Activated T-cell treated with anti-CD3 and anti-CD28 coated beads for 4 hours (primary cell): ENCODE measurements around the gene ATP9B.

Source experiments
- DNase-seq: peaks from one replicate; pipeline ENCODE4 v3.0.0-alpha.2; 2020

Gene ATP9B

DNA sequence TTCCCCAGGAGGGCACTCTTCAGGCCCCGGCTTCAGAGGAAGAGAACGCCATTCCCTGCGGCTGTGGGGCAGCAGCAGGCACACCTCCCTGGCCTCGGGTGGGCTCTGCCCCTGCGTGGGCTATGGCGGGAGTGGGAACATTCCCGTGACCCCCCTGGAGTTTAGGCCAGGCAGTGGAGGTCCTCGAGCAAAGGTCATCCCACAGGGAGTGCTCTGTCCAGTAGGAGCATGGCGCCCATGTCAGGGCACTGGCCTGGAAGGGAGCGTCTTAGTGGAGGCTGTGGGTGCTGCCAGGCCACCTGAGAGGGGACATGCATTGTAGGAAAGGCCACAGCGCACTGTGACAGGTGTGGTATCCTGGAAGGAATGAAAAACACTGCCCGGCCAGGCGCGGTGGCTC lies 317.4 kb downstream of the ATP9B start:
- no peak for DNase-seq

DNA sequence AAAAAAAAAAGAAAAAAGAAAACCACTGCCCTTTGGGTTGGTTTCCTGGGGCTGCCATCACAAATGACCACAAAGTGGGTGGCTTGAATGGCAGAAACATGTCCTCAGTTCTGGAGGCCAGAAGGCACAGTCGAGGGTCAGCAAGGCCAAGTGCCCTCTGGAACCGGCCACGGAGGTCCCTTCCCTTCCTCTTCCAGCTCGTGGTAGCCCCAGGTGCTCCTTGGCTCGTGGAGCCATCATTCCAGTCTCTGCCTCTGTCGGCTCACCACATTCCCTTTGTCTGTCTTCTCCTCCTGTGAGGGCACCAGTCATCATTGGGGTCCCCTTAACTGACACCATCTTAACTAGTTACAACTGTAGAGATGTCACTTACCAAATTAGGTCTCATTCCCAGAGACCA lies 318.0 kb downstream of the ATP9B start:
- DNase-seq = no peak

- no peak for DNase-seq
Measured at GRCh38 chr18:79387615-79388014, 318.4 kb downstream of the ATP9B start.

- DNase-seq = no peak
Measured at GRCh38 chr18:79388043-79388442, 318.8 kb downstream of the ATP9B start.

DNA sequence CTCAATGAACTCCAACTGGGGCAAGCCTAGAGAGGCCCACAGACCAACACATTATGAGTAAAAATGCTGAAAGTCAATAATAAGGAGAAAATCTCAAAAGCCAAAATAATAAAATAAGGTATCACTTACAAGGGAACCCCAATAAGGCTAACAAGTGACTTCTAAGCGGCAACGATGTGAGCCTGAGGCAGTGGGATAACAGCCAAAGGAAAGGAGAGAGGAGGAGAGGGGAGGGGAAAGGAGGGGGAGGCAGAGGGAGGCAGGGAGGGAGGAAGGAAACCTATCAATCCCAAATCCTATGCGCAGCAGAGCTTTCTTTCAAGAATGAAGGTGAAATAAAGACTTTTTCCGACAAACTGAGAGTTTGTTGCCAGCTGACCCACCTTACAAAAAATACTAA lies 320.5 kb downstream of the ATP9B start:
- DNase-seq = no peak

DNA sequence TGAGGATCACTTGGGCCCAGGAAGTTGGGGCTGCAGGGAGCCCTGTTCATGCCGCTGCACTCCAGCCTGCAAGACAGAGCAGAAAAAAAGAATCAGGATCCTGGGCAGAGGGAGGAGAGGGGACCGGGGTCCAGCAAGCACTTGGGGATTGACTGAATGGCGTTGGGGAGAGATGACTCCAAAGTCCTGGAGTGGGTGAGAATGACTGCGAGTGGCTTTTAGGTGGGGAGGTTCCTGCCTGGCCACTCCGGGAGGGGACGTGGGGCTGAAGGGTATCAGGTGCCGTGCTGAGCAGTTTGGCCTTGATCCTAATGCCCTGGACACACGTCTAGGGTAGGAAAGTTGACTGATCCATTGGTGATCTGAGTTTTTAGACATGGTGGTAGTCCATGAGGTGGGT lies 323.0 kb downstream of the ATP9B start:
- no peak for DNase-seq

GRCh38 chr18:79393181-79393634 lies 324.0 kb downstream of the ATP9B start:
- DNase-seq = no peak

GRCh38 chr18:79393635-79394533 lies 324.7 kb downstream of the ATP9B start:
- no peak for DNase-seq

- peak; percentile 71 for DNase-seq
Measured at GRCh38 chr18:79394534-79395307, 325.5 kb downstream of the ATP9B start.

DNA sequence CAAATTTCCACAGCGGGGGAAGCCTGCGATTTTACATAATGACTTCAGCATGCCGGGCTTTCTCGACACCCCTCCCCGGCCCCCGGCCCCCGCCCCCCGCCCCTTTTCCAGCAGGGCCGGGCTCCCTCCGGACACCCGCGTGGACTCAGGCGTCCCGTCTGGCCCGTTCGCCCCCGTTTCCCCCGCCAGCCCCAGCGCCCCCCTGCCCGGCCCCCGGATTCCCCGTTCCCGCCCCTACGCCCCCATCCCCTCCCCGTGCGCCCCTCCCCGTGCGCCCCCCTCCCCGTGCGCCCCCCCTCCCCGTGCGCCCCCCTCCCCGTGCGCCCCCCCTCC lies 326.1 kb downstream of the ATP9B start:
- DNase-seq = no peak

DNA sequence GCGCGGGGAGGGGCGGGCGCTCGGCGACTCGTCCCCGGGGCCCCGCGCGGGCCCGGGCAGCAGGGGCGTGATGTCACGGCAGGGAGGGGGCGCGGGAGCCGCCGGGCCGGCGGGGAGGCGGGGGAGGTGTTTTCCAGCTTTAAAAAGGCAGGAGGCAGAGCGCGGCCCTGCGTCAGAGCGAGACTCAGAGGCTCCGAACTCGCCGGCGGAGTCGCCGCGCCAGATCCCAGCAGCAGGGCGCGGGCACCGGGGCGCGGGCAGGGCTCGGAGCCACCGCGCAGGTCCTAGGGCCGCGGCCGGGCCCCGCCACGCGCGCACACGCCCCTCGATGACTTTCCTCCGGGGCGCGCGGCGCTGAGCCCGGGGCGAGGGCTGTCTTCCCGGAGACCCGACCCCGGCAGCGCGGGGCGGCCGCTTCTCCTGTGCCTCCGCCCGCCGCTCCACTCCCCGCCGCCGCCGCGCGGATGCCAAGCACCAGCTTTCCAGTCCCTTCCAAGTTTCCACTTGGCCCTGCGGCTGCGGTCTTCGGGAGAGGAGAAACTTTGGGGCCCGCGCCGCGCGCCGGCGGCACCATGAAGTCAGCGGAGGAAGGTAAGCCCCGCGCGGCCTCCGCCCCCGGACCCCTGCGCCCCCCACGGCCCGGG lies 326.7 kb downstream of the ATP9B start, which contains the start of gene NFATC1:
NFATC1 (plus strand) TSS at position 170 of the 644 bp plus-strand sequence; CDS start at position 465, 295 bp downstream.
- DNase-seq = peak; percentile 82

DNA sequence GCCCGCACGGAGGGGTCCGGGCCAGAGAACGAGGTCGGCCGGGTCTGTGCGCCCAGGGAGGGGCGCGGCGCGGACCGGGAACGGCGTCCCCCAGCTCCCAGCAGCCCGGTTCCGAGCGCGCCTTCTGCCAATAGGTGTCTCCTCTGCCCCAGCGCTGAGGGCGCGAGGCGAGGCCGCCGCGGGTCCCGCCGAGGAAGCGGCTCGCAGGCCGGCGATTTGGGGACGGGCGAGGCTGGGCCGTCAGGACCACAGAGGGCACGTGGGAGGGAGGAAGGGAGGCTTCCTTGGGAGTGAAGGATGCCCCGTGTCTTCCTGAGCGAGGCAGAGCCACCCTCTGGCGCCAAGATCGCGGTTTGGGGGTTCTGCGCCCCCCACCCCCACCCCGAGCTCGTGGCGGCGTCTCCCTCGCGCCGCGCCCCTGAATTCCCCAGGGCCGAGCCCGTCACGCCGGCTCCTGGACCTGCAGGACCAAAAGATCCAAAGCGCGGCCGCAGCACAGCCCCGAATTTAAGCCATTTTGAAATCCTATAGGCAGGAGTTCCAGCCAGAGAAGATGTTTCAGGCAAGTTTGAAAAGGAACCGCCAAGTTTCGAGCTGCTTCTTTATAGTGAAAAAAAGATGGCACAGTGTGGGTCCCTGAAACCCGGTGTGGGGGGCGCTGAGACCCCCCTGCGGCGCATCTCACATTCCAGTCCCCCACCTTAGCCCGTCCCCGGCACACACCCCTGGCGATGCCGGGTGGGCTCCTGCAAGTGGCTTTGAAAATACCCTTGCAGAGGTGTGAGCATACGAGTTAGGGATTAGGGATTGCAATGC lies 327.4 kb downstream of the ATP9B start:
- DNase-seq = no peak

DNA sequence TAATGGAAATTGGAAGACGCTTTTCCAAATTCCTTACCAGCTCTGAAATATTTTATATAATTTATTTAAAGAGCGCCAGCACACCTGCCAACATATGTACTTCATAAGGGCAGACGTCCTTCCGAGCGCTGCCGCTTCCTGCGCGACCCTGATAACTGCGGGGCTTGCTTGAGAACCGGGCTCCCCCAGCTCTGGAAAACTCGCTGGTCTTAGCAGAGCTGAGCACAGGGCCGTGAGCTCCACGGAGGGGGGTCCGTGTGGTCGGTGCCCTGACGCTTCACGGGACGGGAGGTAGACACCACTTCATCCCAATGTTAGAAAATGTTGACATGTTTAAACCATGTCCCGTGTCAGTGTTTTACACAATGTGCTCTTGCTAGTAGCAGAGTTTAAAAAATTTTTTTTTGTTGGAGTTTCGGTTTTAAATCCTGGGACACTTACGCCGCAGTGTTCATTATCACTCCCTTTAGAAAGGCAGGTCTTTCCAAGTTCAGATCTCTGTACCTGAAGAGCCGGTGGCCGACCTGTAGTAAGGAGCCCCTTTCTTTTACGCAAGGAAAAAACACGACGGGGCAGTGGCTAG lies 328.1 kb downstream of the ATP9B start:
- DNase-seq = no peak

GRCh38 chr18:79397830-79398761 lies 328.9 kb downstream of the ATP9B start:
- no peak for DNase-seq

DNA sequence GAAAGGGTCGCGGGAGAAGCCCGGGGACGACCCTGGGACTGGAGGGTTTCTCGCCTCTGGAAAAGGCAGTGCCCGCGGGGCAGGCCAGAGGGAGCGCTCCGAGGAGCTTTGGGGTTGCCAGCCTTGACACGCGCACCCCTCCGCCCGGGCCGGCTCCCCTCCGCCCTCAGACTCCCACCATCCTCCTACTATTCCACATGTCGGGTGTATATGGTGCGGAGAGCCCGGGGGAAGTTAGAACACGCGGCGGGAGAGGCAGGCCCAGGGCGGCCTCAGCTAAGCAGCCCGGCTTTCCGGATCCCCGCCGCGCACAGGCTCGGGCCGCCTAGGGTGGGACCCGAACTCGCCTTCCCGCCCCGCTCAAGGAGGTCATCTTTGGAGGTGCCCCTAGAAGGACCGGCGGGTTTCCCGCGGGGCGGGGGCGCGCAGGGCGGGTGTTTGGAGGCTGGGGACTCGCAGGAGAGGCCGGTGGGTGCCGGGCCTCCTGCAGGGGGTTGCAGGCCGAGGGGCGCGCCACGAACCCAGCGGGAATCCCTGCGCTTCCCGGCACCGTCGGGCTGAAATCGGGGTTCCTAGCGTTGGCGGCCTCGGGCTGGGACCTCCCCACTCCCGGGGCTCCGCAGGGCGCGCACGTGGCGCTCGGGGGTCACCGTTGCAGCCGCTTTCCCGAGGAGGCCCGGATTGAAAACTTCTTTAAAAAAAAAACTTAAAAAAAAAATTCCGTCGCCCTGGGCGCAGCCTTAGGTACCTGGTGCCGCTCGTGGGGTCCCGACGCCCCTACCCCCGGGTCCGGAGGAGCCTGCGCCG lies 330.3 kb downstream of the ATP9B start:
- DNase-seq = no peak

DNA sequence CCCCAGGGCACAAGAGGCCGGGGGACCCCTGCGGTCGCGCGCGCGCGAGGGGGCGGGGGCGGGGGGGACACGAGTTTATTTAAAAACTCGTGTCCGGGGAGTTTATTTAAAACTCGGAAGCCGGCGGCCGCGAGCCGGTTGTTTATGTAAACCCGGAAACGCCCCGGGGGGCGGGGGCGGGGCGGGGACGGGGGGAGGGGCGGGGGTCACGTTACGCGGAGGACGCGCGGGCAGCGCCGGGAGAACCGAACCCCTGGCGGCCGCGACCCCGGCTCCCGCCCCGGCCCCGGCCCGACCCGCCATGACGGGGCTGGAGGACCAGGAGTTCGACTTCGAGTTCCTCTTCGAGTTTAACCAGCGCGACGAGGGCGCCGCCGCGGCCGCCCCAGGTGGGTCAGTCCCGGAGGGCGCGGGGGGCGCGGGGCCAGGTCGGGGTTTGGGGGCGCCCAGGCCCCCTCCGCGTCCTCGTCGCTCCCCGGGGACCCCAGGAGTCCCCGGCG lies 330.9 kb downstream of the ATP9B start:
- DNase-seq = peak; percentile 72

GRCh38 chr18:79400591-79401381 lies 331.6 kb downstream of the ATP9B start:
- no peak for DNase-seq

DNA sequence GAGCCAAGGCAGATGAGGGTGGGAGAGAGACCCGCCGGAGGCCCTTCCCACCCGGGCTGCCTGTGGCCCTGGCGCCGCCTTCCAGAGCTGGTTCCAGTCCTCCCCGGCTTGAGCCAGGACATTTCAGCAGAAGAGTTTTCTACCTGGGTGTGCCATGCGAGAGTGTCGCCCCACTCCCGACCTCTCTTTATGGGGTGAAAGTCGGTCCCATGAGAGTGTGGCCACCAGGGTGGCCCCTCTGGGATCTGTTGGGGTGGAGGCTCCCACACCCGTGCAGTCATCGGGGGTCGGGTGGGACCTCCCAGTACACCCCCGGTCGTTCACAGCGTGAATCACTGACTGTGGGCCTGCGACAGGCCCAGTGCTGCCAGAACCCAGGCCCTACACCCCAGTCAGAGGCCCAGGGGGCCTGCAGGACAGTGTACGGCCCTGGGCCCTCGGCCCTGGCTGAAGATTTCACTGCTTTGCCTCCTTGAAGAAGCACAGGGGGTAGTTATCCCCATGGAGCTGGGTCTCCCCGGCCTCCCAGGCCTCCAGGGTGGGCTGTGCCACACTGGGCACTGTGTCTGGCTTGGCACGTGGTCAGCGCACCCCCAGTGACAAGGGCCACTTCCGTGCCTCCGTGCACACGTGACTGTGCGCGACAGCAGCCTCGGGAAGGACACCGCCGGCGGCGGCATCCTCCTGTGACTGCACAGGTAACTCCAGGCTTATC lies 332.5 kb downstream of the ATP9B start:
- no peak for DNase-seq
